ENCODE results near the gene SYNDIG1. TPM values are rescaled to one million over a fixed set of nuclear protein-coding genes. Genes with fewer than 3 reads are reported as not detected.

The SYNDIG1 gene
- total RNA-seq, 6 experiments from 2014 or later: 0.14 to 0.31 TPM; not detected in 4

DNA sequence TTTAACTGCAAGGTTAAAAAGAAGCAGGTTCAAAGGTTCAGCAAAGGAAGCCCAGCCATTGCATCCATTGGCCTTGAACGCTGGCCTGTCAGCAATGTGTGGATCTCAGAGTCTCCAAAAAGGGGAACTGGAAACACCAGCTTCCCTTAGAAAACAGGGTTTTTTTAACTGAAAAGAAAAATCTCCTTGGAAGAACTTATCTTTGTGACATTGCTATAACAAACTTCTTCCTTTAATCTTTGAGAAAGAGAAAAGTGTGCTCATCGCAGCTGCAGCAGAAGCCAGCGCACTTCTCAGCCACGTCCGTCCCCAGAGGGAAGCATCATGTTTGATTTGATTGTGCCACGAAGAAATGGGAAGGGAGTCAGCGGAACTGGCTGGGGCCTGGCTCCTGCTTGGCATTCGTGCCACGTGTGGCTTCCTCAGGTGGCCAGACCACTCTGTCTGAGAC lies 215.0 kb downstream of the SYNDIG1 start:
- Mint-ChIP-seq H3K9me3 (peaks cover 8% of the 10 kb centered on the region), H3K27ac (no peak overlapping the region), H3K36me3 (ENCODE audit: low read depth) (peaks cover 5% of the 10 kb centered on the region; the same call in 1 of the 2 replicates), H3K4me1 (ENCODE audit: low read depth) (peaks cover 8% of the 10 kb centered on the region), H3K27me3 (ENCODE audit: insufficient read depth) (peaks cover 10% of the 10 kb centered on the region), H3K4me3 (no peak overlapping the region)
- TF ChIP-seq, protein P1, sequence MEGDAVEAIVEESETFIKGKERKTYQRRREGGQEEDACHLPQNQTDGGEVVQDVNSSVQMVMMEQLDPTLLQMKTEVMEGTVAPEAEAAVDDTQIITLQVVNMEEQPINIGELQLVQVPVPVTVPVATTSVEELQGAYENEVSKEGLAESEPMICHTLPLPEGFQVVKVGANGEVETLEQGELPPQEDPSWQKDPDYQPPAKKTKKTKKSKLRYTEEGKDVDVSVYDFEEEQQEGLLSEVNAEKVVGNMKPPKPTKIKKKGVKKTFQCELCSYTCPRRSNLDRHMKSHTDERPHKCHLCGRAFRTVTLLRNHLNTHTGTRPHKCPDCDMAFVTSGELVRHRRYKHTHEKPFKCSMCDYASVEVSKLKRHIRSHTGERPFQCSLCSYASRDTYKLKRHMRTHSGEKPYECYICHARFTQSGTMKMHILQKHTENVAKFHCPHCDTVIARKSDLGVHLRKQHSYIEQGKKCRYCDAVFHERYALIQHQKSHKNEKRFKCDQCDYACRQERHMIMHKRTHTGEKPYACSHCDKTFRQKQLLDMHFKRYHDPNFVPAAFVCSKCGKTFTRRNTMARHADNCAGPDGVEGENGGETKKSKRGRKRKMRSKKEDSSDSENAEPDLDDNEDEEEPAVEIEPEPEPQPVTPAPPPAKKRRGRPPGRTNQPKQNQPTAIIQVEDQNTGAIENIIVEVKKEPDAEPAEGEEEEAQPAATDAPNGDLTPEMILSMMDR (IDR thresholded peaks at IDR 0.05): no peak
- DNase-seq: no peak

DNA sequence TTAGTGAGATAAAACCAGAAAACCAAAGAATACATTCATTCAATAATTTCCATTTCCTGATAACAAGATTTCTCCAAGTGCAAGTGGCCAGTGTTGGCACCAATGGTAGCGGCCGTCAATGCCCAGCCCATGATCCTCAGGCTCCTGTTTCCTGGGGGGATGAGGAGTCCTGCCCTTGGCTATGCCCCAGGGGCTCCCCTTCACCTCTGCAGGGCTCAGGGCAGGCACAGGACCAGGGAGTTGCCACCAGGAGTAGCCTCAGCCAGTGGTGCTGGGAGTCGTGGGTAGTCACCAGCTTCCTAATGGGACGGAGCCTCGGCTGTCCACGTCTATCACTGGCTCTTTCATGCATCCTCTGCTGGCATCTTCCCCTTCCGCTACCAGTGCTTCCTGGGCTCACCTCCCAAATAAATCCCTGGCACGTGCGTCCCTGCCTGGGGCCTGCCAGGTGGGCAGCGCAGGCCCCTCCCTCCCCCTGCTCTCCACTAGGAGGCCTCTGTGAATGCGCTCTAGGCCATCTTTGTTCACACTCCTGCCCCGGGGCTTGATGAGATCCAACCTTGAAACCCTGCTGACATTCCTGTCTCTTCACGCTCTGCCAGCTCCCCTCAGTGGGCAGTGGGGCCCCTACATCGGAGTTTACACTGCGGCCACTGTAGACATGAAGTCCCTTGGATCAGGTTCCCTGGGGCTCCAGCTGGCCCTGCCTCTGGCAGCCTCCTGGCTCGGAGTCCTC lies 215.7 kb downstream of the SYNDIG1 start:
- H3K27me3 Mint-ChIP-seq (ENCODE audit: insufficient read depth): peaks cover 11% of the 10 kb centered on the region
- H3K4me1 Mint-ChIP-seq (ENCODE audit: low read depth): peaks cover 8% of the 10 kb centered on the region

DNA sequence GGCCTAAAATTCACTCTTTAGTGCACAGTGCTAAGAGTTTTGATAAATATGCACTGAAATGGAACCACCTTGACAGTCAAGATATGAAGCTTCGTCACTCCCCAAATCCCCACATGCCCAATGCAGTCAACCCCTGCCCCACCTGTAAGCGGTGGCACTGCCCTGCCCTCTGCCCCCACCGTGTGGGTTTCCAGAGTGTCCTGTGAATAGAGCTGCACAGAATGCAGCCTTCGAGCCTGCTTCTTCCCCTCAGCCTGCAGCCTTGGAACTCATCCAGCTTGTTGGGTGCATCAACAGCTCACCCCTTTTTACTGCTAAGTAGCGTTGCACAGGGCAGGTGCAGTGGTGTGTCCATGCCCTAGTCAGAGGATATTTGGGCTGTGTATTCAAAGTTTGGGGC lies 216.3 kb downstream of the SYNDIG1 start:
- Mint-ChIP-seq H3K4me3 (no peak overlapping the region), H3K27ac (no peak overlapping the region), H3K9me3 (peaks cover 8% of the 10 kb centered on the region), H3K36me3 (ENCODE audit: low read depth) (peaks cover 5% of the 10 kb centered on the region; the same call in 1 of the 2 replicates), H3K27me3 (ENCODE audit: insufficient read depth) (peaks cover 12% of the 10 kb centered on the region), H3K4me1 (ENCODE audit: low read depth) (peaks cover 8% of the 10 kb centered on the region)
- DNase-seq: no peak
- TF ChIP-seq, protein P1 (IDR thresholded peaks at IDR 0.05): no peak

More for the DNA sequence above, 215.7 kb downstream of the SYNDIG1 start:
- no peak overlapping the region for H3K27ac Mint-ChIP-seq
- peaks cover 8% of the 10 kb centered on the region for H3K9me3 Mint-ChIP-seq
- no peak for DNase-seq
- TF ChIP-seq, protein P1 (IDR thresholded peaks at IDR 0.05): no peak
- no peak overlapping the region for H3K4me3 Mint-ChIP-seq
- peaks cover 5% of the 10 kb centered on the region; the same call in 1 of the 2 replicates for H3K36me3 Mint-ChIP-seq (ENCODE audit: low read depth)

DNA sequence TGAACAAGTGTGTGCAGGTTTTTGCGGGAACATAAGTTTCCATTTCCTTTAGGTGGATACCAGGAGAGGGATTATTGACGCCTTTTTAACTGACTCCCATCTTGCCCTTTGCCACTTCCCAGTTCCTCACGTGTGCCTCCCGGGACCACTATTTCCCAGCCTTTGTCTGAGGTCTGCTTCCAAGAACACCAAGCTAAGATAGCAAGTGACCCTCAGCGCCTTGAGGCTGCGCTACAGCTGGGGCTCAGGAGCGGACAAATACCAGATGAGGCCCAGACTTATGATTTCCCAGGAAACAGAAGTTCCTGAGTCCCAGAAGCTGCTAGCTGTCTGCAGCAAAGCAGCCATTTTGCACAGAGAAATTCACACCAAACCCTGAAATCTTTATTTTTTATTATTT lies 216.7 kb downstream of the SYNDIG1 start:
- Mint-ChIP-seq H3K9me3 (peaks cover 8% of the 10 kb centered on the region), H3K27me3 (ENCODE audit: insufficient read depth) (peaks cover 12% of the 10 kb centered on the region), H3K4me3 (no peak overlapping the region), H3K36me3 (ENCODE audit: low read depth) (peaks cover 5% of the 10 kb centered on the region; the same call in 1 of the 2 replicates), H3K4me1 (ENCODE audit: low read depth) (peaks cover 6% of the 10 kb centered on the region), H3K27ac (no peak overlapping the region)
- TF ChIP-seq, protein P1 (IDR thresholded peaks at IDR 0.05): no peak
- DNase-seq: no peak

DNA sequence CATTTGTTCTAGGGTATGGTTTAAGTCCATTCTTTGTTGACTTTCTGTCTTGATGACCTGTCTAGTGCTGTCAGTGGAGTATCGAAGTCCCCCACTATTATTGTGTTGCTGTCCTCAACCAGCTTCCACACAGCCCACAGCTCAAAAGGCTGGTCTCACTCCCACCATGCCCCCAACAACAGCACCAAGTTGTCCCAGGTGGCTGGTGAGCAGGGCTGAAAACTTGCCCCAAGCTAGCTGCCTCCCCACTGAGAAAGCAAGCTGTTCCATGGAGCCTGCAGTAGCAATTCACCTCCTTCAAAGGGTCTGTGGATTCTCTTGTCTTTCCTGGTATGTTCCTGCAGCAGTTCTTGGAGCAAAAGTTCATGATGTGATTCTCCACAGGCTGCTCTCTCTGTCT lies 221.0 kb downstream of the SYNDIG1 start:
- Mint-ChIP-seq H3K27me3 (ENCODE audit: insufficient read depth) (peaks cover 28% of the 10 kb centered on the region), H3K9me3 (peaks cover 8% of the 10 kb centered on the region), H3K4me3 (no peak overlapping the region), H3K4me1 (ENCODE audit: low read depth) (peaks cover 10% of the 10 kb centered on the region), H3K36me3 (ENCODE audit: low read depth) (peaks cover 5% of the 10 kb centered on the region; the same call in 1 of the 2 replicates), H3K27ac (no peak overlapping the region)
- no peak for DNase-seq
- TF ChIP-seq, protein P1 (IDR thresholded peaks at IDR 0.05): no peak
